Sigmoid colon (tissue), 7 donors: ENCODE data around the gene RORB. TPM values are rescaled to one million over a fixed set of nuclear protein-coding genes. Genes with fewer than 3 reads are reported as not detected.

Source experiments
- DNase-seq: peaks from one replicate; pipeline ENCODE4 v3.0.0-alpha.2; 2019
- H3K27ac ChIP-seq, 4 donors: fragments of 200-600 bp; sonication (generic); one replicate each; pipeline ENCODE4 v1.5.1; 2016 to 2019; ENCODE audit warnings: mild to moderate bottlenecking in 1 of 4
- H3K27me3 ChIP-seq, 3 donors: fragments of 200-600 bp; sonication (generic); one replicate each; pipeline ENCODE4 v1.5.1; 2019; ENCODE audit warnings: mild to moderate bottlenecking in 1 of 3
- H3K36me3 ChIP-seq, 4 donors: fragments of 200-600 bp; sonication (generic); one replicate each; pipeline ENCODE4 v1.5.1; 2016 to 2019
- H3K4me1 ChIP-seq, 4 donors: fragments of 200-600 bp; sonication (generic); one replicate each; pipeline ENCODE4 v1.5.1; 2017 to 2019
- H3K4me3 ChIP-seq, 4 donors: fragments of 200-600 bp; sonication (generic); one replicate each; pipeline ENCODE4 v1.5.1; 2017 to 2019; ENCODE audit warnings: mild to moderate bottlenecking in 2 of 4, moderate library complexity in 1 of 4
- H3K9me3 ChIP-seq, 4 donors: fragments of 200-600 bp in 3 of 4; sonication (generic) in 3 of 4; one replicate each; pipeline versions ENCODE4 v1.5.1 to v1.6.1; 2013 to 2019
- CTCF ChIP-seq, 4 experiments: fragments of 450-650 bp in 3 of 4; fragments of 200-600 bp in 1 of 4; IDR thresholded peaks; one replicate each; pipeline ENCODE4 v1.5.1; 2016 to 2019; ENCODE audit warnings: antibody characterized with exemption in 4 of 4, mild to moderate bottlenecking in 3 of 4, moderate library complexity in 2 of 4
- EP300 ChIP-seq, 4 donors: sonication (generic); formaldehyde crosslinking; IDR thresholded peaks; one replicate each; pipeline ENCODE4 v1.6.1; 2017; ENCODE audit warnings: antibody characterized with exemption in 4 of 4
- POLR2A ChIP-seq, 2 donors: fragments of 450-650 bp; IDR thresholded peaks; one replicate each; pipeline ENCODE4 v1.6.1; 2016; ENCODE audit warnings: antibody characterized with exemption in 2 of 2, mild to moderate bottlenecking in 2 of 2, moderate library complexity in 2 of 2
- POLR2AphosphoS5 ChIP-seq, 4 donors: sonication (generic); formaldehyde crosslinking; IDR thresholded peaks; one replicate each; pipeline ENCODE4 v1.6.1; 2017; ENCODE audit warnings: antibody characterized with exemption in 4 of 4
- WGBS, 2 donors: extraction: QIAGEN DNeasy Blood & Tissue Kit; methylation state at CpG; one replicate each; pipeline ENCODE4 v1.1.7; 2013; 5-methylcytosine and 5-hydroxymethylcytosine counted together
- intact Hi-C: fragments of 100-400 bp; cut with DNase I; formaldehyde crosslinking; loops from one replicate; pipeline ENCODE4 v1.15.1; 2023
- polyA plus RNA-seq, 3 donors: library from polyadenylated mRNA; stranded (reverse); fragments of 200-250 nt; gene quantifications; one replicate each; pipeline ENCODE4 v1.2.3, GENCODE V29; 2013
- total RNA-seq, 4 donors: library from RNA; depleted of rRNA; stranded (reverse); fragments of >200 nt; gene quantifications; one replicate each; pipeline ENCODE4 v1.1.0, GENCODE V29; 2016
- donor health status: healthy with polysubstance abuse.
- donor health status: Bipolar disorder and iron deficiency.
- donor health status: healthy.

Gene RORB
- total and polyA plus RNA-seq, 7 donors: 0.03 to 1.9 (median 0.82) TPM; not detected in 2

- H3K27me3 ChIP-seq: no peaks in the 10 kb centered on the region
- 61 to 69% methylated on average over 5 of the region's 5 CpGs for WGBS, 2 donors
- H3K4me3 ChIP-seq: no peak overlapping the region
- intact Hi-C loops: no loop called here
- H3K27ac ChIP-seq: no peak overlapping the region
- H3K9me3 ChIP-seq: no peaks in the 10 kb centered on the region
- no peak for DNase-seq
- H3K4me1 ChIP-seq: no peaks in the 10 kb centered on the region
- TF ChIP-seq POLR2A (IDR thresholded peaks at IDR 0.05): no peak
- H3K36me3 ChIP-seq: no peaks in the 10 kb centered on the region
Observed at GRCh38 chr9:74721696-74722660, 224.8 kb downstream of the RORB start.

- intact Hi-C loops: no loop called here
- 50 to 74% methylated on average over 5 of the region's 5 CpGs for WGBS, 2 donors
- H3K36me3 ChIP-seq: no peaks in the 10 kb centered on the region
Observed at GRCh38 chr9:74724317-74724716, 227.2 kb downstream of the RORB start.

GRCh38 chr9:74726581-74726980, 229.4 kb downstream of the RORB start:
- intact Hi-C loops: no loop called here
- H3K27me3 ChIP-seq: no peaks in the 10 kb centered on the region
- H3K4me1 ChIP-seq: no peaks in the 10 kb centered on the region
- no peaks in the 10 kb centered on the region for H3K36me3 ChIP-seq
- no peak for TF ChIP-seq EP300 (IDR thresholded peaks at IDR 0.05)
- no peak for TF ChIP-seq POLR2A (IDR thresholded peaks at IDR 0.05)
- TF ChIP-seq CTCF (IDR thresholded peaks at IDR 0.05): no peak
- no peak for TF ChIP-seq POLR2AphosphoS5 (IDR thresholded peaks at IDR 0.05)
- H3K27ac ChIP-seq: no peak overlapping the region
- no peaks in the 10 kb centered on the region for H3K9me3 ChIP-seq
- H3K4me3 ChIP-seq: no peak overlapping the region
- 95 to 97% methylated on average over 3 of the region's 3 CpGs for WGBS, 2 donors
- no peak for DNase-seq

More at GRCh38 chr9:74724317-74724716, 227.2 kb downstream of the RORB start:
- H3K9me3 ChIP-seq: no peaks in the 10 kb centered on the region
- H3K27ac ChIP-seq: no peak overlapping the region
- no peak for DNase-seq
- no peaks in the 10 kb centered on the region for H3K27me3 ChIP-seq
- TF ChIP-seq EP300 (IDR thresholded peaks at IDR 0.05): no peak
- TF ChIP-seq CTCF (IDR thresholded peaks at IDR 0.05): no peak
- no peak for TF ChIP-seq POLR2A (IDR thresholded peaks at IDR 0.05)
- no peak for TF ChIP-seq POLR2AphosphoS5 (IDR thresholded peaks at IDR 0.05)
- H3K4me3 ChIP-seq: no peak overlapping the region
- H3K4me1 ChIP-seq: no peaks in the 10 kb centered on the region

- Histone ChIP-seq H3K4me3 (no peak overlapping the region), H3K9me3 (no peaks in the 10 kb centered on the region), H3K27me3 (no peaks in the 10 kb centered on the region), H3K27ac (no peak overlapping the region), H3K4me1 (no peaks in the 10 kb centered on the region), H3K36me3 (no peaks in the 10 kb centered on the region)
- intact Hi-C loops: no loop called here
- TF ChIP-seq CTCF (IDR thresholded peaks at IDR 0.05): no peak
- TF ChIP-seq EP300 (IDR thresholded peaks at IDR 0.05): no peak
- TF ChIP-seq POLR2AphosphoS5 (IDR thresholded peaks at IDR 0.05): no peak
- no peak for TF ChIP-seq POLR2A (IDR thresholded peaks at IDR 0.05)
- DNase-seq: no peak
- WGBS, 2 donors: 79 to 88% methylated on average over 7 of the region's 7 CpGs
Observed at GRCh38 chr9:74728176-74728575, 231.0 kb downstream of the RORB start.

- no peaks in the 10 kb centered on the region for H3K4me1 ChIP-seq
- no peaks in the 10 kb centered on the region for H3K27me3 ChIP-seq
- H3K9me3 ChIP-seq: no peaks in the 10 kb centered on the region
- intact Hi-C loops: no loop called here
- 56 to 59% methylated on average over 9 of the region's 9 CpGs for WGBS, 2 donors
- no peak for DNase-seq
- TF ChIP-seq POLR2AphosphoS5 (IDR thresholded peaks at IDR 0.05) (no peak), POLR2A (IDR thresholded peaks at IDR 0.05) (no peak), EP300 (IDR thresholded peaks at IDR 0.05) (no peak), CTCF (IDR thresholded peaks at IDR 0.05) (no peak)
- H3K4me3 ChIP-seq: no peak overlapping the region
- H3K27ac ChIP-seq: no peak overlapping the region
- H3K36me3 ChIP-seq: no peaks in the 10 kb centered on the region
Observed at GRCh38 chr9:74729136-74729695, 232.1 kb downstream of the RORB start.
